Keratinocyte (primary cell): ENCODE results near the gene MYRIP. TPM values are rescaled to one million over a fixed set of nuclear protein-coding genes. Genes with fewer than 3 reads are reported as not detected.

Experiments used
- DNase-seq: peaks from one replicate; pipeline ENCODE4 v3.0.0-alpha.2; 2011; ENCODE audit warnings: low read depth, missing footprints, low spot score
- FAIRE-seq: peaks from 2 replicates; lab custom pipeline; 2011; peaks lifted over from hg19 to GRCh38; lab: Jason Lieb, UNC
- H2AFZ ChIP-seq: 2 replicates; pipeline ENCODE4 v1.6.0; 2012; ENCODE audit warnings: low read length, control low read depth, inconsistent platforms; ENCODE audit not compliant: control insufficient read depth
- H3K27ac ChIP-seq: 2 replicates; pipeline ENCODE4 v1.5.1; 2011; ENCODE audit warnings: low read length; ENCODE audit not compliant: control insufficient read depth, insufficient read depth
- H3K27me3 ChIP-seq: 3 replicates; pipeline ENCODE4 v1.6.0; 2011; ENCODE audit warnings: low read length; ENCODE audit not compliant: control insufficient read depth, insufficient read depth; ENCODE audit errors: extremely low read depth
- H3K36me3 ChIP-seq, 2 experiments: 2 replicates in 1 of 2; 3 replicates in 1 of 2; pipeline ENCODE4 v1.5.1; 2011; ENCODE audit warnings: low read length in 2 of 2, mild to moderate bottlenecking in 1 of 2; ENCODE audit not compliant: control insufficient read depth in 2 of 2, insufficient read depth in 2 of 2; ENCODE audit errors: extremely low read depth in 1 of 2
- H3K4me1 ChIP-seq: 3 replicates; pipeline ENCODE4 v1.5.1; 2011; ENCODE audit warnings: low read length; ENCODE audit not compliant: control insufficient read depth, insufficient read depth; ENCODE audit errors: extremely low read depth
- H3K4me2 ChIP-seq: 3 replicates; pipeline ENCODE4 v1.6.0; 2011; ENCODE audit warnings: low read depth, low read length; ENCODE audit not compliant: control insufficient read depth, insufficient read depth; ENCODE audit errors: extremely low read depth
- H3K4me3 ChIP-seq, 3 experiments: fragments of 200-600 bp in 1 of 3; sonication (generic) in 1 of 3; 2 replicates in 2 of 3; 3 replicates in 1 of 3; pipeline ENCODE4 v1.5.1; 2011 to 2016; ENCODE audit warnings: low read length in 3 of 3, mild to moderate bottlenecking in 3 of 3, control low read depth in 2 of 3, inconsistent platforms in 1 of 3, low read depth in 1 of 3, mixed read lengths in 1 of 3, mixed run types in 1 of 3, moderate library complexity in 1 of 3; ENCODE audit not compliant: control insufficient read depth in 2 of 3, insufficient read depth in 2 of 3; ENCODE audit errors: extremely low read depth in 1 of 3
- H3K79me2 ChIP-seq: 2 replicates; pipeline ENCODE4 v1.6.0; 2012; ENCODE audit warnings: low read length; ENCODE audit not compliant: control insufficient read depth, insufficient read depth
- H3K9ac ChIP-seq: 3 replicates; pipeline ENCODE4 v1.6.0; 2011; ENCODE audit warnings: low read length; ENCODE audit not compliant: control insufficient read depth, insufficient read depth; ENCODE audit errors: extremely low read depth
- H3K9me1 ChIP-seq: 3 replicates; pipeline ENCODE4 v1.6.0; 2011; ENCODE audit warnings: low read length; ENCODE audit not compliant: control insufficient read depth, insufficient read depth; ENCODE audit errors: extremely low read depth
- H3K9me3 ChIP-seq: 2 replicates; pipeline ENCODE4 v1.5.1; 2012; ENCODE audit warnings: low read depth, low read length; ENCODE audit not compliant: control insufficient read depth
- H4K20me1 ChIP-seq: 3 replicates; pipeline ENCODE4 v1.6.0; 2011; ENCODE audit warnings: low read length; ENCODE audit not compliant: control insufficient read depth, insufficient read depth; ENCODE audit errors: extremely low read depth
- EZH2 ChIP-seq: IDR thresholded peaks from one replicate; pipeline ENCODE4 v1.6.1; 2012; ENCODE audit warnings: inconsistent platforms, mild to moderate bottlenecking, low read length, moderate library complexity
- dilution Hi-C: fragments of 300-500 bp; cut with MboI; formaldehyde crosslinking; loops from one replicate; pipeline ENCODE4 v1.7.0; 2020; ENCODE audit warnings: low sequenced_read_pairs; ENCODE audit not compliant: extremely low pct_ligation_motif_present
- polyA plus RNA-seq, 5 experiments: library from polyadenylated mRNA; depleted of rRNA in 3 of 5; stranded (reverse) in 3 of 5; stranded (forward) in 1 of 5; unstranded in 1 of 5; fragments of >200 nt; gene quantifications; 1 replicate in 1 of 5; 2 replicates in 3 of 5; 3 replicates in 1 of 5; pipeline versions ENCODE4 v1.2.1 to v1.2.3, GENCODE V29; 2011 to 2012; ENCODE audit warnings: missing spikeins in 2 of 5, low read depth in 1 of 5, low replicate concordance in 1 of 5
- TF ChIP-seq, protein P1 (sequence below), 3 experiments: IDR thresholded peaks in 1 of 3; conservative IDR thresholded peaks in 1 of 3; optimal IDR thresholded peaks in 1 of 3; 2 replicates in 2 of 3; 3 replicates in 1 of 3; pipeline versions ENCODE3 to v1.5.1; 2011; ENCODE audit warnings: low read length in 3 of 3, mild to moderate bottlenecking in 3 of 3, moderate library complexity in 2 of 3, control low read depth in 1 of 3, inconsistent platforms in 1 of 3; ENCODE audit not compliant: insufficient read depth in 2 of 3; ENCODE audit errors: extremely low read depth in 1 of 3

The MYRIP gene
- polyA plus RNA-seq, 1 donor (not counting 4 experiments of a cell fraction or from before 2014, with no cell fraction given): 0.01 TPM

DNA sequence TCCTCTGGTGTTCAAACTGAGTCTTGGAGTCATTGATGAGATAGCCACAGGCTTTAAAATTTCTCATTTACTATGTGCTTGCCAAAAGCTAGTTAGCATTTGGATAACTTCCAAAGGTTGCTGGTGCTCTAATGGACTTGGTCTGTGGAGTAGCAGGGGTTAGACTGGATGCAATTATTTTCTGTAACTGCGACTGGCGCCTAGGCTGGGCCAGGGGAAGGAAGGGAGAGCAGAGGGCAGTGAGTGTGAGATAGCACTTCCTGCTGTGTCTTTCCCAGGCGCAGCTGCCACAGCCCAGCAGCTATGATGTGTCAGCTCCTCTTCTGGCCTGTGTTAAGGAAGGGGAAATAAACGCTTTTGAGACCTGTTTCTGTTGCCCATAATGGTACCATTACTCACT lies 98.6 kb downstream of the MYRIP start:
- DNase-seq (no peak), FAIRE-seq (no peak)
- Histone ChIP-seq H3K4me3 (no peak overlapping the region), H3K4me2 (no peak overlapping the region), H3K9me1 (no peaks in the 10 kb centered on the region), H3K27me3 (no peaks in the 10 kb centered on the region), H3K79me2 (no peaks in the 10 kb centered on the region), H4K20me1 (no peaks in the 10 kb centered on the region), H3K36me3 (no peaks in the 10 kb centered on the region), H3K4me1 (peaks cover 10% of the 10 kb centered on the region), H2AFZ (no peak overlapping the region), H3K9ac (no peak overlapping the region), H3K9me3 (no peaks in the 10 kb centered on the region), H3K27ac (no peak overlapping the region)
- dilution Hi-C loops: no loop called here
- TF ChIP-seq, protein P1, sequence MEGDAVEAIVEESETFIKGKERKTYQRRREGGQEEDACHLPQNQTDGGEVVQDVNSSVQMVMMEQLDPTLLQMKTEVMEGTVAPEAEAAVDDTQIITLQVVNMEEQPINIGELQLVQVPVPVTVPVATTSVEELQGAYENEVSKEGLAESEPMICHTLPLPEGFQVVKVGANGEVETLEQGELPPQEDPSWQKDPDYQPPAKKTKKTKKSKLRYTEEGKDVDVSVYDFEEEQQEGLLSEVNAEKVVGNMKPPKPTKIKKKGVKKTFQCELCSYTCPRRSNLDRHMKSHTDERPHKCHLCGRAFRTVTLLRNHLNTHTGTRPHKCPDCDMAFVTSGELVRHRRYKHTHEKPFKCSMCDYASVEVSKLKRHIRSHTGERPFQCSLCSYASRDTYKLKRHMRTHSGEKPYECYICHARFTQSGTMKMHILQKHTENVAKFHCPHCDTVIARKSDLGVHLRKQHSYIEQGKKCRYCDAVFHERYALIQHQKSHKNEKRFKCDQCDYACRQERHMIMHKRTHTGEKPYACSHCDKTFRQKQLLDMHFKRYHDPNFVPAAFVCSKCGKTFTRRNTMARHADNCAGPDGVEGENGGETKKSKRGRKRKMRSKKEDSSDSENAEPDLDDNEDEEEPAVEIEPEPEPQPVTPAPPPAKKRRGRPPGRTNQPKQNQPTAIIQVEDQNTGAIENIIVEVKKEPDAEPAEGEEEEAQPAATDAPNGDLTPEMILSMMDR (optimal IDR thresholded peaks at IDR 0.05 in 1 of 3, IDR thresholded peaks at IDR 0.05 in 1 of 3, conservative IDR thresholded peaks at IDR 0.05 in 1 of 3; ENCODE audit: extremely low read depth in 1 of 3, insufficient read depth in 2 of 3, low read length in 3 of 3): no peak
- no peak for TF ChIP-seq EZH2

DNA sequence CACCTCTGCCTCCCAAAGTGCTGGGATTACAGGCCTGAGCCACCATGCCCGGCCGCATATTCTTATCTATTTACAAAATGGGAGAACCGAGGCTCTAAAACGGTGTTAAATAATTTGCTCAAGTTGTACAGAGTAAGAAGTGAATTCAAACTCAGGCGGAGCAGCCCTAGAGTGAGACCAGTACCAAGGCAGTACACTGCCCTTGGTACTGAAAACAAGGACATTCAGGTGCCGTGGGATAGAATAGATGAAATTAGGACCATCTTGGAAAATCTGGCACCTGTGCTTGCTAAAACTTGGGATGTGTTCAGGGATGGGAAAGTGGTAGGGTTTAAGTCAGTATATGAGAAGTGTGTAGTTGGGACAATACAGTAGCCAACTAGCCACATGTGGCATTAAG lies 100.7 kb downstream of the MYRIP start:
- Histone ChIP-seq H3K9ac (no peak overlapping the region), H3K4me1 (peaks cover 10% of the 10 kb centered on the region), H3K4me2 (no peak overlapping the region), H3K27ac (no peak overlapping the region), H3K79me2 (no peaks in the 10 kb centered on the region), H3K27me3 (no peaks in the 10 kb centered on the region), H3K9me3 (no peaks in the 10 kb centered on the region), H3K4me3 (no peak overlapping the region), H4K20me1 (no peaks in the 10 kb centered on the region), H2AFZ (no peak overlapping the region), H3K36me3 (no peaks in the 10 kb centered on the region), H3K9me1 (no peaks in the 10 kb centered on the region)
- dilution Hi-C loops: no loop called here
- TF ChIP-seq EZH2: no peak
- TF ChIP-seq, protein P1 (optimal IDR thresholded peaks at IDR 0.05 in 1 of 3, IDR thresholded peaks at IDR 0.05 in 1 of 3, conservative IDR thresholded peaks at IDR 0.05 in 1 of 3; ENCODE audit: extremely low read depth in 1 of 3, insufficient read depth in 2 of 3, low read length in 3 of 3): no peak
- no peak for DNase-seq
- no peak for FAIRE-seq
